HG02943 (cell line): Measurements from ENCODE around the gene ZNF341.
"Not testable (repeated sequence)": the region's sequence is repeated elsewhere in the genome, so short reads cannot be mapped to it uniquely, and the experiment has no call there.

Experiments used
- ATAC-seq: cut with Tn5 transposase; IDR thresholded peaks from one replicate; pipeline ENCODE4 v1.9.1; 2021; ENCODE audit warnings: mild to moderate bottlenecking, low read depth, moderate library complexity; ENCODE audit not compliant: unreplicated experiment

Gene ZNF341

DNA sequence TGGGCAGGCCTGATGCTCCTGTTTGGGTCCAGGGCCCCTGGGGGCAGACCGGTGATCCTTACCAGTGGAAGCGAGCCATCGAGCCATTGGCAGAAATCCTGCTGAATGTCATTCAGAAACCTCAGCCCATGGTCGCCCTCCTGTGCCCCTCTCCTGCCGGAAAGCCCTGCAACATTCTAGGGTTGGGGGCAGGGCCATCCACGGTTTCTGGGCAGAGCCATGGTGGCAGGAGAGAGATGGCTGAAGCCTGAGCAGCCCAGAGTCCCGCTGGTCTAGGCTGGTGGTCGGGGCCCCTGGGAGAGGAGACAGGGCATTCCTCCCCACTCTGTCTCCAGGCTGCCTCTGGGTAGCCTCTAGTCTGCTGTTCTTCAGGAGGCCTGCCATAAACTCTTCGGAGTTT is 59.7 kb downstream of the ZNF341 start:
- no peak for ATAC-seq

- ATAC-seq = no peak
These were observed 60.3 kb downstream of the ZNF341 start for GRCh38 chr20:33791959-33792597.

DNA sequence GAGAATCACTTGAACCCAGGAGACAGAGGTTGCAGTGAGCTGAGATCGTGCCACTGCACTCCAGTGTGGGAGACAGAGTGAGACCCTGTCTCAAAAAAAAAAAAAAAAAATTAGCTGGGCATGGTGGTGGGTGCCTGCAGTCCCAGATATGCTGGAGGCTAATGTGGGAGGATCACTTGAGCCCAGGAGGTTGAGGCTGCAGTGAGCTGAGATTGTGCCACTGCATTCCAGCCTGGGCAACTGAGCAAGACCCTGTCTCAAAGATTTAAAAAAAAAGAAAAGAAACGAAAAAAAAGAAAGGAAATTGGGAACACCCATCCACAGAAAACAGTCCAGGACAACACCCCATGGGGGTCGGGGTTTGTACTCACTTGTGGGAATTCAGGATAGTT is 60.8 kb downstream of the ZNF341 start:
- not testable (repeated sequence) for ATAC-seq

GRCh38 chr20:33793011-33793931 is 61.5 kb downstream of the ZNF341 start:
- ATAC-seq = no peak

DNA sequence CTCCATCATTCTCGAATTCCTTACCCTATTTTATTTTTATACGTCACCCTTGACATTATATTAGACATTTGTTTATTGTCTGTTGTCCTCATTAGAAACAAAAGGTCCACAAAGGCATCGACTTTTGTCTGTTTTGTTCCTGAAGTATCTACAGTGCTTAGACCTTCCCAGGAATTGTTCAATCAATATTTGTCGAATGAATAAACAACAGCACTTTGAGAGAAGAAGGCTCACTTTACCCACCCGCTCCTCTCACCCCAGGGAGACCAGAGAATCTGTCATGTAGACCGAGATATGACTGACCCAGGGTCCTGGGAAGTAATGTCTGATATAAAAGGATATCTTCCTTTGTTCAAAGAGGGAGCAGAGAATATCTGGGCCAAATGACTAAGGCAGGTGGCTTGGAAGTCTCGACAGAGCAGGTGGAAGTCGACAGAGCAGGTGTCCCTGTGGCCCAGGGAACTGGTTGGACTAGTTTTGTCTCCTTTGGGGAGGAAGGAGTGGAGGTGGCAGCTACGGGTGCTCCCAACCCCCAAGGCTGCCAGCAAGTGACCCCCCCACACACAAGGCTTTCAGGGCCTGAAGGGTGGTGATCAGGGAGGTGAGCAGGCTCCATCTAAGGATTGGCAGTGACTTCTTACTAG is 64.6 kb downstream of the ZNF341 start:
- ATAC-seq = no peak

DNA sequence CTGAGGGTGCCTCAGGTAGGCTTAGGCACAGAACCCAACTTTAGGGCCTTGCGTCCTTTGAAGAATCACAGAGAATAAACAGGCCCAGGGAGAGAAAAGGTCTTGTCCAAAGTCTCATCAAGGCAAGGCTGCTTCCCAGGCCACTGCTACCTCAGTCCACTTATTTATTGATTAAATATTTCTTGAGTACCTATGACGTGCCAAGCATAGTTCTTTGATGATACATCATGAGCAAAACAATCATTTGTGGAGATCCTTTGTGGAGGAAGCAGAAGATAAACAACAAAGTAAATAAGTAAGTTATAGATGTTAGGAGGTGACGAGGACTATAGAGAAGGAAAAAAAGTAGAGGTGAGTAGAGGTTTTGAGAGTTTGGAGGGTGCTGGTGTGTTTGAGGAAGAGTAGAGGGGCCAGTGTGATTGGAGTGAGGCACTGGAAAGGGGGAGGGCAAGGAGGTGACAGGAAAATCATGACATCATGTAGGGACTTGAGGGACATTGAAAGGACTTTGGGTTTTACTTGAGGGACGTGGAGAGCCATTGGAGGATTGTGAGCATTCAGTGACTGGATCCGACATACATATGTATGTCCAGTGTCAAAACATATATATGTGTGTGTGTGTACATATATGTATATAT is 65.2 kb downstream of the ZNF341 start:
- ATAC-seq = no peak

DNA sequence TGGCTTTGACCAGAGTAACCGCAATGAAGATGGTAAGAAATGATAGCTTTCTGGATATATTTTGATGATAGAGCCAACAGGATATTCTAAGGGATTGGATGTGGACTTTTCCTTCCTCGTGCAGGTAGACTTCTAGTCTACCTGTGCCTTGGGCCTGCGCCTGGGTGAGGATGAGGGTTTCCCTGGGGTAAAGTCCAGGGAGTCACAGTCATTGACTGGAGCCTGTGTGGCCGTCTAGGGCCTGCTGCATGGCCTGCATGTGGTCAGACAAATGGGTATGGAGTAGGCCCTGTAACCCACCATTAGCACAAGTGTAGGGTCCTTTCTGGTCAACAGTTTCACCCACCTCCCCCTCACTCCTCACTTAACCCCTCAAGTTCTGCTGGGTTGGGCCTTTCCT is 66.6 kb downstream of the ZNF341 start:
- ATAC-seq = no peak

GRCh38 chr20:33803921-33804337 is 72.1 kb downstream of the ZNF341 start:
- ATAC-seq = no peak

- ATAC-seq = no peak
These were observed 76.6 kb downstream of the ZNF341 start for GRCh38 chr20:33808388-33808787.

GRCh38 chr20:33810259-33810658 is 78.5 kb downstream of the ZNF341 start:
- ATAC-seq = no peak

- ATAC-seq = peak; percentile 94
These were observed 79.3 kb downstream of the ZNF341 start, which contains the start of gene CHMP4B for GRCh38 chr20:33810885-33811775. TSS of gene CHMP4B (plus strand) at chr20:33811348. CDS start at chr20:33811469, 121 bp downstream.

DNA sequence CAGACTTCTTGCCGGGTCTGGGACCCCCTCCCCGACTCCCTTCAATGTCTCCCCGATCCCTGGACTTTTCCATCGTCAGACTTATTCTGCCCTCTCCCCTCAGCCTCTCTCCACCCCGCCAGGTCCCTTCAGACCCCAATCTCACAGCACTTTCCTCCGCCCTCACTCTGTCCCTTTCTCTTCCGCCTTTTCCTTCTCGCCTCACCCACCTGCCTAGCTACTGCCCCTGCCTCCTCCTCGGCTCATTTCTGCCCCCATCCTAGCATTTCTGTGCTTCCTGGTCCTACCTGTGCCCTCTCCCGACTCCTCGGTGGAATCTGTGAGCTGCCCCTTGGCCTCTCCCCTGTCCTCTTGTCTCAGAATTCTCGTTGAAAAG is 80.0 kb downstream of the ZNF341 start:
- peak; percentile 6 for ATAC-seq

- no peak for ATAC-seq
These were observed 80.5 kb downstream of the ZNF341 start for GRCh38 chr20:33812152-33812849.

DNA sequence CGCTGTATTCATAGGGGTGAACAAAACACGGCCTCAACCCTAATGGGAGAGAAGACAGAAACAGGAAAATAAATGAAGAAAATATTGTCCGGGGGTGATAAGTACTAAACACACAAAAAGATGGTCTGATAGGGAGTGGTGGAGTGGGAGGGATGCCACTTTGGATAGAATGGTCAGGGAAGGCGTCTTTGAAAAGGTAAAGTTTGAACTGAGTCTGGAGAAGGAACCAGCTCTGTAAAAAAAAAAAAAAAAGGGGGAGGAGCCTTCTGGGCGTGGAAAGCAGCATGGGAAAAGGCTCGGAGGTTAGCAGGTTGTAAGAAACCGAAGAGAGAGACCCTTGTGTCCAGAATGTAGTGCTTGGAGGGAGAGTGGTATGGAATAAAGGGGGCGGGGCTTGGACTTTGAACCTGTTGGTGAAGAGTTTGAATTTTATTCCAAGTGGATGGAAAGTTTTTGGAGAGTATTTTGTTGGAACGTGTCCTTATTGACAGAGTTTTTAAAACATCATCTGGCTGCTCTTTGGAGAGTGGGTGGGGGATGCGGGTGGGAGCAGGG is 81.2 kb downstream of the ZNF341 start:
- ATAC-seq = no peak

DNA sequence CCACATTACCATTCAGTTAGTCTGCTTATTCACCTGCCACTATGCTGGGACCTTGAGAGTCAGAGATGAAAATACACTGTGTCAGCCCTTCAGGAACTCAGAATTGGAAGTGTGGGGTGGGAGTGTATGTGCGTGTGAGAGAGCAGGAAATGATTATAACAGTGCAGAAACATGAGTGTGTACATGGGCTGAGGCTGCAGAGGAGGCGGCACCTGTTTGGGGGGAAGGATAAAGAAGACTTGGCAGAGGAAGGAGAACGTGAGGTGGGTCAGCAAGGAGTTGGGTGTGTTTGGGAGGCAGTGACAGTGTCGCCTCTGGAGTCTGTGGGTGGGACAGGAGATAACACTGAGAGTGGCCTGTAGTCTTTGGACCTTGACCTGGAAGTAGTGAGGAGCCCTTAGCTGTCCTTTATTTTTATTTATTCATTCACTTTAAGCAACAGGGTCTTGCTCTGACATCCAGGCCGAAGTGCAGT is 82.5 kb downstream of the ZNF341 start:
- ATAC-seq = no peak

- ATAC-seq = no peak
These were observed 83.9 kb downstream of the ZNF341 start for GRCh38 chr20:33815671-33816070.

DNA sequence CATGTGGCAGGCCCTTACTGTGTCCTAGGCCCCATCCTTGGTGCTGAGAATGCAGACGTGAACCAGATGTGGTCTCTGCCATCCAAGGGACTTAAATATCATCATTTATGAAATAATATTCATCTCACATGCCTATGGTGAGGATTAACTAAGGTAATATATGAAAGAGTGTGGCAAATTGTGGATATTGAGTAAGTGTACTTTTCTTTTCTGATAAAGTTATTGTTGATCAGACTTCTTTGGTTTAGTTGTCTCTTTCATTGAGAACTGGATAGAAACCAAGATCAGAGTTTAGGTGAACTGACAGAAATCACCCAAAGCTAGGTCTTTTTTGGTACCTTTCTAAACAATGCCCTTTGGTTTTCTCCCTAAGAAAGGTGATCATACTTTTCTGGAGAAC is 84.4 kb downstream of the ZNF341 start:
- ATAC-seq = no peak

GRCh38 chr20:33817411-33817810 is 85.6 kb downstream of the ZNF341 start:
- no peak for ATAC-seq

GRCh38 chr20:33819456-33819855 is 87.7 kb downstream of the ZNF341 start:
- ATAC-seq = no peak
